Activated naive CD4-positive, alpha-beta T cell treated with anti-CD3 and anti-CD28 coated beads, Interleukin-2, amount 50 U/mL, for 72 hours (primary cell): ENCODE results near the gene TMEM114. TPM values are rescaled to one million over a fixed set of nuclear protein-coding genes. Genes with fewer than 3 reads are reported as not detected.

Source experiments
- ATAC-seq, 2 donors: fragments of 150-1000 bp; cut with Tn5 transposase; 2 replicates each; pipeline ENCODE4 v1.10.0; 2021; ENCODE audit warnings: mild to moderate bottlenecking in 2 of 2, moderate library complexity in 2 of 2
- DNase-seq, 2 donors: peaks; one replicate each; pipeline ENCODE4 v3.0.0; 2021 to 2022; ENCODE audit warnings: low spot score in 2 of 2
- H3K27ac Mint-ChIP-seq, 2 donors: one replicate each; pipeline ENCODE4 v1.8.0; 2022; ENCODE audit warnings: mild to moderate bottlenecking in 2 of 2, mixed read lengths in 2 of 2
- H3K36me3 Mint-ChIP-seq, 2 donors: one replicate each; pipeline ENCODE4 v1.8.0; 2022; ENCODE audit warnings: mixed read lengths in 2 of 2
- H3K9me3 Mint-ChIP-seq, 2 donors: one replicate each; pipeline ENCODE4 v1.8.0; 2022; ENCODE audit warnings: mixed read lengths in 2 of 2
- total RNA-seq, 2 donors: library from RNA; stranded (reverse); gene quantifications; one replicate each; pipeline ENCODE4 v1.2.3, GENCODE V29; 2022

The TMEM114 gene
- total RNA-seq, result not detected

DNA sequence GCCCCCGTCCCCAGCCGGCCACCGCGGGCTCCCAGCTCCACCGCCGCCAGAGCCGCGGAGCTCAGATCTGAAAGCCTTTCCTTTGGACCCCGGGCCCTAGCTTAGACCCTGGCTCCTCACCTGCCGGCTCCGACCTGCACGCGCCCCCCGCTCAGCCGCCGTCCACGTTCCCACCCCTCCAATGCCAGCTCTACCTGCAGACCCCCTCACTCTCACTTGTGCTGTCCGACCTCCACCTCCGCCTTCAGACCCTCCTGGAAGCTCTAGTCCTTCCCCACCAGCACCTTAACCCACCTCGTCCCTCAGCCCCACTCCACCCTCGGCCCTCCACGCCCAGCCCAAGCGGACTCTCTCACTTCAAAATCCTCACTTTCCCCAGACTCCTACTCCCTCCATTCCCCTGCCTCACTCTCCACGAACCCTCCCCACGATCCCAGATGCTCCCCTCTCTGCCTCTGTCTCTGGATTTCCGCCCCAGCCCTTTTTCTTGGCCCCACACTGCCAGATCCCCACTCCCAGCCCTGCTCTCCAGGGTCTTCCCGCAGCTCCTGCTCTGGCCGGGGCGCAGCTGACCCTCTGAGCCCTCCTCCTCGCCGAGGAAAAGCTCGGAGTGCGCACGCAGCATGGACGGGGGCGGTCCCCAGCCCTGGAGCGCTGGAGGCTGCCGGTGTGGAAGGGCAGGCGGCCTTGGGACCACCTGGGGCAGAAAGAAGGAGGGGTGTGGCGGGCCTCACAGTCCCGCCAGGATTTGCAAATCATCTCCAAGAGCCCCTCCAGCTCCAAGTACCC lies at the start of gene TMEM114:
Gene TMEM114, minus strand, starts transcription at position 612 of the 789 bp plus-strand sequence. CDS start 673 bp downstream, outside the sequence.
- ATAC-seq, result peak in 1 of 2 donors; percentile 20
- Mint-ChIP-seq H3K9me3 (no peaks in the 10 kb centered on the region), H3K27ac (no peak within 1 kb of the TSS), H3K36me3 (no peaks in the 10 kb centered on the region)
- no peak for DNase-seq

DNA sequence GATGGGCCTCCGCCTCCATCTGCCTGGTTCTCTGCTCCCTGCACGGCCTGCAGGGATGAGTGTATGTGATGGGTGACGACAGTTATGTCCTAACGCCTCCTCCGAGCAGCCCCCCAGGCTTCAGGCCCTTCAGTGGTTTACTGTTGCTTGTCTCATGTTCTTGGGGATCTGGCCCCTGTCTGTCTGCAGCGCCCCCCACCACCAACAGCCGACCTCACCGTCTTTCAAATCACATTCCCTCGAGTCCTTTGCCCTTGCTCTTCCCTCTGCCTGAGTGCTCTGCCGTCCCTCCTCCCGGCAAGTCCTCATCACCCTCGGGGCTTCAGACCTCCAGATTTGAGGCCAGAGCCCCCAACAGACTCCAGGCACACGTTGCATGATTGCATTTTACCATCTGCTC lies 49.4 kb upstream of the TMEM114 start:
- H3K27ac Mint-ChIP-seq, result peak overlapping the region in 1 of 2 donors; percentile 36
- peaks cover 19 to 23% of the 10 kb centered on the region in 2 donors for H3K36me3 Mint-ChIP-seq
- DNase-seq (no peak), ATAC-seq (no peak)
- no peaks in the 10 kb centered on the region for H3K9me3 Mint-ChIP-seq

DNA sequence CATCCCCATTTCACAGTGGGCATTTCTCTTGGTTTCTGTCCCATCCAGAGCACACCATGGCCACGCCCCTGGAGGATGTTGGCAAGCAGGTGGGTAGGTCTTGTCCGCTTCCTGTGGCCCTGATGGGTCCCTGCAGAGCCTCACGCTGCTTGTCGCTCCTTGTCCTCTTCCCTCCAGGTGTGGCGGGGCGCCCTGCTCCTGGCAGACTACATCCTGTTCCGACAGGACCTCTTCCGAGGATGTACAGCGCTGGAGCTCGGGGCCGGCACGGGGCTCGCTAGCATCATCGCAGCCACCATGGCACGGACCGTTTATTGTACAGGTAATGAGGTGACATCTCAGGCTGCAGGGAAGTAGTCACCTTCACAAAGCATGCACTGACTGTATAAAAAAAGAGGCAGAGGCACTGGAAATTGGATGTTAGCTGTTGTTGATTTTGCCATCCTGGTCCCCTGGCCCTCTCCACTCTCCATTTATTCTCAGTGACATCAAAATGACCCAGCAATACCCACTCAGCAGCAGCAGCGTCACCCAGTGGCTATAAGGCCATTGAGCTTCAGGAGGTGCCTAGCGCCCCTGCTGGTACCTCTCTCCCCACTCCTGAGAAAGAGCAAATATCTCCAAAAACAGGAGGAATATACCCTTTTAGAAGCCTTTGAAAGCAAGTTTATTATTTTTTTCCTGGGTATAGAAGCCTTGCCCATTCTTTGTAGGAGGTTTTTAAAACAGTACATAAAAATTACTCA lies 44.9 kb upstream of the TMEM114 start:
- H3K27ac Mint-ChIP-seq, result no peak overlapping the region
- ATAC-seq (no peak), DNase-seq (no peak)
- H3K9me3 Mint-ChIP-seq, result no peaks in the 10 kb centered on the region
- no peaks in the 10 kb centered on the region for H3K36me3 Mint-ChIP-seq

DNA sequence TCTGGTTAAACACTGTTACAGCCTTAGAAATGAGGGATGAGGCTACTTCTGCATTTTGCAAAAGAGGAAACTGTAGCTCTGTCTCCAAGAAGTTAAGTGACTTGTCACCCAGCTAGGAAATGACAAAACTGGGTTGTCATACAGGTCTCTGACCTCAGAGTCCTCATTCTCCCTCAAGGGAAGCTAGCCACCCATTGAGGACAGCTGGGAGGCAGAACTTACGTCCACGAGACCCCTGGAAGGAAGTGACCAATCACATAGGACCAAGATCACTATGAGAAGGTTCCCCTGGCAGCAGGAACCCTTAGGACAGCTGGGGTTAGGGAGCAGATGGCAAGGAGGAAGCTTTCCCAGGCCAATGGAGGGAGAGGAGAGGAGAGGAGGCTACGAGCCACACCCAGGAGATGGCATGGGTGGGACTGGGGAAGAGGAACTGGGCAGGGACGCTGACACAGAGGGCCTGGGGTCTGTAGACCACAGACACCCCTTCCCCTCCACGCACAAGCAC lies 42.4 kb upstream of the TMEM114 start:
- no peaks in the 10 kb centered on the region for H3K9me3 Mint-ChIP-seq
- ATAC-seq (no peak), DNase-seq (no peak)
- peaks cover 0 to 9% of the 10 kb centered on the region in 2 donors for H3K36me3 Mint-ChIP-seq
- H3K27ac Mint-ChIP-seq, result peak overlapping the region; percentile 18 to 50

DNA sequence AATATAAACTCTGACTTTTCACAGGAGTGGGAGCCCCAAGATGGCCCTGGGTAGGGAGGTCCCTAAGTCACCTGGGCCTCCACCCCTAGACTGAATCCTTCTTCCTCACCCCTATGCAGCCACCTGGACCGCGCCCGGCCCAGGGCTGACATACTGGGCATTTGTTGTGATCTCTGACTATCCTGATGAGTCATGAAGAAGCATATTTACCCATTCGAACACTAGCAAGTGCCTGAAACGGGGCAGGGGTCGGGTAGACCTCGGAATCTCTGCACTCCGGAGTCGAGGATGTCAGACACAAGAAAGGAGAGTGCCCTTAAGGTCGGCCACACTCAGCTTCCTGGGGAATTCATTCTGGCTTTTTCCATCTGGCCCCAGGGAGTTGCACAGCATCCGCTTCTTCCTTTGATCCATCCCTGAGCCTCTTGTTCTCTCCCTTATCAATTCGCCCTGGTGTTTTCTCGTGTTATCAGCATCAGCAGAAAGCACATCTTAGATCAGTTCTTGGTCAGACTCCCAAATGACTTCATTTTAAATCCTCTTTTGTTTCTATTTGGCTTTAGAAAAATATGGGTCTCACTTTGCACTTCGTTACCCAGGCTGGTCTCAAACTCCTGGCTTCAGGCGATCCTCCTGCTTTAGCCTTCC lies 41.6 kb upstream of the TMEM114 start:
- no peak for DNase-seq
- Mint-ChIP-seq H3K36me3 (peaks cover 0 to 12% of the 10 kb centered on the region in 2 donors), H3K27ac (peak overlapping the region in 1 of 2 donors; percentile 50), H3K9me3 (no peaks in the 10 kb centered on the region)
- ATAC-seq, result no peak

DNA sequence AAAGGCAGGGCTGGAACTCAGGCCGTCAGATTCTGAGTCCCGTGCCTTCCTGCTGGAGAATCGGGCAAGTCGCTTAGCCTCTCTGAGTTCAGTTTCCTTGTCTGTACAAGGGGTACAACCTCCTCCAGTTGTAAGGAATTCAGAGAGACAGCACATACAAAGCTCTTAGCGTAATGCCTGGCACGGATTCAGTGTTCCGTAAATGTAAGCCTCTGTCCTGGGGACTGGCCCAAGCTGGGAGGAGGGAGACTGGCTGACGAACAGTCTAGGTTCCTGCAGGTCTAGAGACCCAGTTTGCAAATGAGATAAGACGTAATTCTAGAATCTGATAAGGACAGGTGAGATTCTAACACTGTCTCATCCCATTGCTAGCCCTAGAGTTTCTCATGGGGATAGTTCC lies 41.1 kb upstream of the TMEM114 start:
- Mint-ChIP-seq H3K27ac (no peak overlapping the region), H3K36me3 (peaks cover 0 to 15% of the 10 kb centered on the region in 2 donors), H3K9me3 (no peaks in the 10 kb centered on the region)
- ATAC-seq, result no peak
- no peak for DNase-seq

DNA sequence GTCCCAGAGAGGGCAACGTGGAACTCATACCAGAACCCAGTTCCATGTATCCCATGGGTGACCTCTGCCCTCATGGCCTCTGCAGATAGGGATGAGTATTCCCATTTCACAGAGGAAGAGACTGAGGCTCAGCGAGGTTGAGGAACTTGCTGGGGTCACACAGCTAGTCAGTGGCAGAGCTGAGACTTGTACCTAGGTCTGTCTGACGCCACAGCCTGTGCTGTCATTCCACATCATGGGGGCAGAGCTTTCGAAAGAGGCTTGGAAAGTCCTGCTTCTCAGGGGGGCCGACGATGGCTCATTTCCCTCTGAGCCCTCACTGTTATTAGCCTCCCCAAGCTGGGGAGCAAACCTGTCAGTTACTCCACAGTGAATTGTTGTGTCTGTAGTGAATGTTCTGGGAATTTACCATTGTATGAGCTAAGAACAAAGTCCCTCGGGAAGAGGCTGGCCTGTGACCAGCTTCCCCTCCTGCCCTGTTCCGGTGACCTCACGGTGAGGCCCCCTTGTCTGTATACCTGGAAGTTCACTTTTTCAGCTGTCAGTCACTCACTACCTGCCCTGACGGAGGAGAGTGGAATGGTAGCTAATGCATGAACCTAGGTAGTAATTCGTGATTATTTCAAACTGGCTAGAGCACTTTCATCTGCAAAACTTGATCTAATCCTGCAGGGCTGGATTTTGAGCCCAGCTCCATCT lies 40.1 kb upstream of the TMEM114 start:
- Mint-ChIP-seq H3K27ac (no peak overlapping the region), H3K36me3 (peaks cover 0 to 15% of the 10 kb centered on the region in 2 donors), H3K9me3 (no peaks in the 10 kb centered on the region)
- ATAC-seq (no peak), DNase-seq (no peak)

DNA sequence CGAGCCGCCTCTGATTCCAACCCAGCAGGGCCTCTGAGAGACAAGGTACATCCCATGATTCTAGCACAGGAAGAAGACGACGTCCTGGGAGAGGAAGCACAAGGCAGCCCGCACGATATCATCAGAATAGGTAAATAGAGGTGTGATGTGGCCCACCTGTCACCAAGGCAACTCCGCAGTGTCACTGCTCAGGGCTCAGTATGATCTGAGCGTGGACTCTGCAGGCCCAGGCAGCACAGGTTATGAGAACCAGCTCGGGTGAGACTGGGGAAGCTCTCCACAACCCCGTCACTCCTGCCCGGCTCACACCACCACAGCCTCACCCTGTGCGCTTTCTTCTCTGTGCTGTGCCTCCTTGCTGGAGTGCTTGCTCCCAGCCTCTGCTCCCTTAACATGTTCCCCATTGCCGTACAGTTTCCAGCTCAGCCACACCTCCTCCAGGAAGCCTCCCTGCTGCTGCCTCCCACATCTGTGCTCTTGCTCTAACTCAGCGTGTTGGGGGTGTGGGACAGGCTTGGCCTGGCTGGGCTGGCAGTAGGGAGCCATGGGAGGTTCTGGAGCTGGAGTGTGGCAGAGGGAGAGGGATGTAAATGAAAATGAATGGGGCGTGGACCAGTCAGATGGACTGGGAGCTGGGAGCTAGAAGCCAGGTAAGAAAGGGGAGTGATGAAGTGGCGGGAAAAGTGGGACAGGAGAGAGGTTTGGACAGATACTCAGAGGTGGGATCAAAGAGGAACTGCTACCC lies 38.8 kb upstream of the TMEM114 start:
- Mint-ChIP-seq H3K27ac (peak overlapping the region; percentile 35 to 92), H3K36me3 (peaks cover 0 to 15% of the 10 kb centered on the region in 2 donors), H3K9me3 (no peaks in the 10 kb centered on the region)
- DNase-seq (no peak), ATAC-seq (peak in 1 of 2 donors; percentile 40)

DNA sequence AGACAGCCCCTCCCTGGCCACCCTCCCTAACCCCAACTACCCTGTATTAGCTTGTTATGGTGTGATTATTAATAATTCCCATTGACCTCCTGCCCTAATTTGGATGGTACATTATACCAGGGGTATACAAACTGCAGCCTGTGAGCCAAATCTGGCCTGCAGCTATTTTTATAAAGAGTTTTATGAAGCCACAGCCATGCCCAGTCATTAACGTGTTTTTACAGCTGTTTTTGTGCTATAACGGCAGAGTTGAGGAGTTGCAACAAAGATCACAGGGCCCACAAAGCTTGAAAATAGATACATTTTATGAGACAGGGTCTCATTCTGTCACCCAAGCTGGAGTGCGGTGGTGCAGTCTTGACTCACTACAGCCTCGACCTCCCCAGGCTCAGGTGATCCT lies 37.1 kb upstream of the TMEM114 start:
- peak overlapping the region in 1 of 2 donors; percentile 9 for H3K27ac Mint-ChIP-seq
- no peak for DNase-seq
- H3K36me3 Mint-ChIP-seq, result peaks cover 0 to 15% of the 10 kb centered on the region in 2 donors
- no peak for ATAC-seq
- no peaks in the 10 kb centered on the region for H3K9me3 Mint-ChIP-seq

DNA sequence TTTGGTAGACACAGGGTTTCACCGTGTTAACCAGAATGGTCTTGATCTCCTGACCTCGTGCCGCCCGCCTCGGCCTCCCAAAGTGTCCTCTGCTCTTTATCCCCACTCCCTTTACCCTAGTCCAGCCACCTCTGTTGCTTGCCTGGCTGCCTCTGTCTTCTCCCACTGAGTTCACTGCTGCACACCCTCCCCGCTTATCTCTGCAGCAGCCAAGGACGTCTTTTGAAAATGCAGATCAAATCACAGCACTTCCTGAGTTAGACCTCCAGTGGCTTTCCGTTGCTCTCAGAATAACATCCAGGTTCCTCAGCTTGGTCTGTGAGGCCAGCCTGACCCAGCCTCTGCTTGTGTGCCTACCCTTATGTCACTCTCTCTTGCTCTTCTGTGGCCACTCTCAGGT lies 36.6 kb upstream of the TMEM114 start:
- ATAC-seq (no peak), DNase-seq (no peak)
- H3K27ac Mint-ChIP-seq, result peak overlapping the region in 1 of 2 donors; percentile 9
- peaks cover 3 to 15% of the 10 kb centered on the region in 2 donors for H3K36me3 Mint-ChIP-seq
- H3K9me3 Mint-ChIP-seq, result no peaks in the 10 kb centered on the region

DNA sequence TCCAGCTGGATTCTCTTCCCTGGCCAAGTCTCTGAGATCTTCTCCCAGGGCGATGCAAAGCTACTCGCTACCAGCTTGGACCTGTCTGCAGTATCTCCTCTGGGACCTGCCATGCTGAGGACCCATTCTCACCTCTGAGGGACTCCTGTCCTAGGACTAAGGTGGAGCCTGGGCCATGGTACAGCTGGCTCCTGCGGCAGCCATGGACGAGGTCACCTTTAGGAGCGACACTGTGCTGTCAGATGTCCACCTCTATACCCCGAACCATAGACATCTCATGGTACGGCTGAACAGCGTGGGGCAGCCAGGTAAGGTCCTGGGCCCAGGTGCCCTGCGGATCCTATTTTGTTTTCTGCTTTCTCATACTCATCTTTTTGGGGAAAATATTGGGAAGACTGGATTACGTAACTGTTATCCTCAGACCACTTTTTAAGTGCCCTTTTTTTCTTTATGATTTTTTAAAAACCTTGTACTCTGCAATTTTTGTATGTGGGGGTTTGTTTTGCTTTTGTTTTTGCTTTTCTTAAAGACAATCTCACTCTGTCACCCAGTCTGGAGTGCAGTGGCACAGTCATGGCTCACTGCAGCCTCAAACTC lies 35.3 kb upstream of the TMEM114 start:
- Mint-ChIP-seq H3K9me3 (no peaks in the 10 kb centered on the region), H3K27ac (no peak overlapping the region), H3K36me3 (peaks cover 11 to 15% of the 10 kb centered on the region in 2 donors)
- ATAC-seq, result no peak
- DNase-seq, result no peak

DNA sequence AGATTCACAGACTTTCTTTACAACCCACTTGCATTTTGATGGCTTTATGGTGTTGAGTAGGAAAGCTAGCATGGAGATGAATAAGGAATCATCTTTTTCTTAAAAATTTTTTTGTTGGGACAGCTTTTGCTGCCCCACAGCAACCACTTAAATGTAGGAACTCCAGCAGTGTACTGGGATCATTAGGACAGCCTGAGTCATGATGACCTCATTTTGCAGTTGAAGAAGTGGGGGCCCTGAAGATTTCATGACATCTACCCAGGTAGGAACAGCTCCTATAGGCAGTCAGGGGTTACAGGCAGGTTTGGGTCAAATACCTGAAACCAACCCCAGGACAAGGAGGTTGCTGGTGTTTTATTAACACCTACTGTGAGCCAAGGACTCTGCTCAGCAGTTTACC lies 33.3 kb upstream of the TMEM114 start:
- H3K27ac Mint-ChIP-seq, result no peak overlapping the region
- no peak for ATAC-seq
- DNase-seq, result no peak
- no peaks in the 10 kb centered on the region for H3K9me3 Mint-ChIP-seq
- H3K36me3 Mint-ChIP-seq, result peaks cover 11 to 12% of the 10 kb centered on the region in 2 donors

DNA sequence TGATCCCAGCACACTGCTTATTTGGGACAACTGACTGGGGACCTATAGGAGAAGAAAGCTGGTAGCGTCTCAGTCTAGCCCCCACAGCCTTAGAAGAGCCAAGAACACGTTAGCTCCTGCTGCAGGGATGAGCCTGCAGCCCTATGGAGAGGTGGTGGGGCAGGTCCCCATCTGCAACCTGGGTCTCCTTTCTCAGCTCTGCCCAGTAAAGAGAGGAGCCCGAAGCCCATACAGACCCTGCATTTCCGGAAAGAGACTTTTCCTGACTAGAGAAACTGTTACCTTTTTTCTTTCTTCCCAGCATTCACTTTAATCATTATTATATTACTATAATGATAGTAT lies 32.0 kb upstream of the TMEM114 start:
- Mint-ChIP-seq H3K36me3 (peaks cover 6 to 11% of the 10 kb centered on the region in 2 donors), H3K9me3 (no peaks in the 10 kb centered on the region), H3K27ac (peak overlapping the region; percentile 97)
- no peak for ATAC-seq
- no peak for DNase-seq

DNA sequence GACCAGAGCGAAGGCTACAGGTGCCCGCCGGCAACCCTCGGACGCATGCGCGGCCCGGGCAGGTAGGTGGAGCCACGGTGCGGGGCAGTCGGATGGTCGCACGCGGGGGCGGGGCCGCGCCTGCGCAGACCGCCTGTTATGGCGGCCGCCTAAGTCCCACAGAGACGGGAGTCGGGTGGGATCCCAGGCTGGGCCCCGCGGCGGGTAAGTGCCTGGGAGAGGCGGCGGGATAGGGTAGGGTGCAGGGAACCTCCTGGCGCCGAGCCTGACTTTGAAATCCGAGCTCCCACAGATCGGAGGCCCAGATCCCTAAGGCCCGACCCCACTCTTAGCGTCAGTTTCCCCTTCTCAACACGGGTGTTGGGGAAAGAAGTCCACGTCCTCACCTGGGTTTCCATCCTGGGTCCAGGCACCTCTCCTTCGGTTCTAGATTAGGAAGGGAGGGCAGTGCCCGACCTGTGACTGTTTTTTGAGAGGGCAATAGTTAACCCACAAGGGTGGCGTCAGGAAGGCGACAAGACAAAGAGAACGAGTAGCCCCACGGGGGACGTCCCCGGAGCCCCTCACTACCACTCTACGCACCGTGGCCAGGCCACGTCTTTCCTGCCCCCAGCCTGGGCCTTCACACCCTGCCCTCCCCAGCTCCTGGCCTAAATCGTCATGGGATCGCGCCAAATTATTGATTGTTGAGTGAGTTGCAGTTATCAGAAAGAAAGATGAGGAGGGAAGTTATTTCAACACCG lies 31.4 kb upstream of the TMEM114 start, which contains the start of gene METTL22:
Gene METTL22, plus strand, starts transcription at position 127 of the 743 bp plus-strand sequence. CDS start 3,968 bp downstream, outside the sequence.
- peak; percentile 94 to 96 for DNase-seq
- peaks cover 1 to 11% of the 10 kb centered on the region in 2 donors for H3K36me3 Mint-ChIP-seq
- ATAC-seq, result peak; percentile 91 to 97
- H3K27ac Mint-ChIP-seq, result peak within 1 kb of the TSS; percentile 97
- H3K9me3 Mint-ChIP-seq, result no peaks in the 10 kb centered on the region

DNA sequence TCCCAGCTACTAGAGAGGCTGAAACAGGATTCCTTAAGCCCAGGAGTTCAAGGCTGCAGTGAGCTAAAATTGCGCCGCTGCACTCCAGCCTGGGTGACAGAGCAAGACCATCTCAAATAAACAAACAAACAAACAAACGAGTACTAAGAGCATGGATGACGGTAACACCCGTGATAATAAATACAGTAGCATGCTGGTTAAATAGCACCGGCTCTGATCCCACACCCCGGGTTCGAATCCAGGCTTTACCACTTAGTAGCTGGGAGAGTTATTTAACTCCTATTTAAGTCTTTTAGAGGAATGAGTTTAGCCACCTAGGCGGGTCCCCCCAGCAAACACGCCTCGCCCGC lies 30.9 kb upstream of the TMEM114 start:
- Mint-ChIP-seq H3K36me3 (peaks cover 0 to 11% of the 10 kb centered on the region in 2 donors), H3K9me3 (no peaks in the 10 kb centered on the region), H3K27ac (peak overlapping the region; percentile 74 to 97)
- ATAC-seq (no peak), DNase-seq (no peak)
